HuH-7 (cell line): Measurements from ENCODE around the gene REEP1.
"Not testable (repeated sequence)": the region's sequence is repeated elsewhere in the genome, so short reads cannot be mapped to it uniquely, and the experiment has no call there.

Experiments
- DNase-seq: peaks from one replicate; pipeline ENCODE4 v3.0.0; 2011; ENCODE audit warnings: low spot score

The REEP1 gene

GRCh38 chr2:86345783-86346370 is 8.5 kb upstream of the REEP1 start:
- not testable (repeated sequence) for DNase-seq

GRCh38 chr2:86344404-86344803 is 7.0 kb upstream of the REEP1 start:
- no peak for DNase-seq

GRCh38 chr2:86342488-86342887 is 5.1 kb upstream of the REEP1 start:
- DNase-seq: no peak

- no peak for DNase-seq
These were observed 4.0 kb upstream of the REEP1 start for GRCh38 chr2:86341470-86341869.

- no peak for DNase-seq
These were observed 1.4 kb upstream of the REEP1 start for GRCh38 chr2:86338778-86339295.

GRCh38 chr2:86336675-86337243 is 667 bp downstream of the REEP1 start:
- no peak for DNase-seq

GRCh38 chr2:86335865-86336674 is 1.4 kb downstream of the REEP1 start:
- DNase-seq: no peak

- no peak for DNase-seq
These were observed 4.0 kb downstream of the REEP1 start for GRCh38 chr2:86333378-86333777.

GRCh38 chr2:86332654-86333053 is 4.8 kb downstream of the REEP1 start:
- DNase-seq: no peak

GRCh38 chr2:86331384-86331783 is 6.0 kb downstream of the REEP1 start:
- DNase-seq: no peak

GRCh38 chr2:86330001-86330400 is 7.4 kb downstream of the REEP1 start:
- no peak for DNase-seq

- DNase-seq: no peak
These were observed 14.0 kb downstream of the REEP1 start for GRCh38 chr2:86323273-86324021.

- DNase-seq: no peak
These were observed 17.5 kb downstream of the REEP1 start for GRCh38 chr2:86319700-86320580.

- DNase-seq: no peak
These were observed 22.3 kb downstream of the REEP1 start for GRCh38 chr2:86315084-86315483.

- no peak for DNase-seq
These were observed 23.3 kb downstream of the REEP1 start for GRCh38 chr2:86314125-86314524.

- DNase-seq: no peak
These were observed 24.1 kb downstream of the REEP1 start for GRCh38 chr2:86313341-86313740.

GRCh38 chr2:86311879-86312278 is 25.5 kb downstream of the REEP1 start:
- DNase-seq: no peak

- DNase-seq: no peak
These were observed 27.5 kb downstream of the REEP1 start for GRCh38 chr2:86309966-86310365.

- DNase-seq: no peak
These were observed 28.3 kb downstream of the REEP1 start for GRCh38 chr2:86308984-86309695.

- DNase-seq: no peak
These were observed 29.1 kb downstream of the REEP1 start for GRCh38 chr2:86308356-86308755.

GRCh38 chr2:86307431-86307830 is 30.0 kb downstream of the REEP1 start:
- no peak for DNase-seq
